Peyer's patch (tissue), 4 donors: ENCODE measurements around the gene INPPL1. TPM values are rescaled to one million over a fixed set of nuclear protein-coding genes. Genes with fewer than 3 reads are reported as not detected.

ENCODE experiments used
- DNase-seq, 3 donors: peaks; one replicate each; pipeline ENCODE4 v3.0.0-alpha.2; 2017 to 2019
- H3K27ac ChIP-seq, 4 donors: fragments of 200-600 bp; sonication (generic); one replicate each; pipeline ENCODE4 v1.5.1; 2016 to 2019
- H3K27me3 ChIP-seq, 2 donors: fragments of 200-600 bp; sonication (generic); one replicate each; pipeline ENCODE4 v1.5.1; 2019
- H3K36me3 ChIP-seq, 3 donors: fragments of 200-600 bp; sonication (generic); one replicate each; pipeline ENCODE4 v1.5.1; 2016 to 2019
- H3K4me1 ChIP-seq, 4 donors: fragments of 200-600 bp; sonication (generic); one replicate each; pipeline ENCODE4 v1.5.1; 2016 to 2019
- H3K4me3 ChIP-seq, 4 donors: fragments of 200-600 bp; sonication (generic); 1 replicate in 3 of 4; 2 replicates in 1 of 4; pipeline ENCODE4 v1.5.1; 2016 to 2019; ENCODE audit warnings: mild to moderate bottlenecking in 1 of 4
- H3K9me3 ChIP-seq, 4 donors: fragments of 200-600 bp; sonication (generic); one replicate each; pipeline ENCODE4 v1.5.1; 2016 to 2019; ENCODE audit warnings: mild to moderate bottlenecking in 1 of 4
- POLR2A ChIP-seq, 2 donors: fragments of 450-650 bp; IDR thresholded peaks; one replicate each; pipeline ENCODE4 v1.5.1; 2017; ENCODE audit warnings: antibody characterized with exemption in 2 of 2, mild to moderate bottlenecking in 2 of 2, moderate library complexity in 2 of 2
- total RNA-seq, 4 donors: library from RNA; depleted of rRNA; stranded (reverse); fragments of >200 nt; gene quantifications; one replicate each; pipeline ENCODE4 v1.1.0, GENCODE V29; 2016
- TF ChIP-seq, protein P1 (sequence below), 6 experiments: fragments of 450-650 bp in 4 of 6; fragments of 200-600 bp in 2 of 6; sonication (generic) in 1 of 6; IDR thresholded peaks; one replicate each; pipeline ENCODE4 v1.5.1; 2017 to 2019; ENCODE audit warnings: antibody characterized with exemption in 6 of 6, mild to moderate bottlenecking in 3 of 6, moderate library complexity in 1 of 6

The INPPL1 gene
- total RNA-seq, 4 donors from 2014 or later = 106 to 198 (median 179) TPM

GRCh38 chr11:72243173-72244059, 18.8 kb downstream of the INPPL1 start:
- H3K27ac ChIP-seq = no peak overlapping the region
- TF ChIP-seq POLR2A (IDR thresholded peaks at IDR 0.05) = no peak
- TF ChIP-seq, protein P1, sequence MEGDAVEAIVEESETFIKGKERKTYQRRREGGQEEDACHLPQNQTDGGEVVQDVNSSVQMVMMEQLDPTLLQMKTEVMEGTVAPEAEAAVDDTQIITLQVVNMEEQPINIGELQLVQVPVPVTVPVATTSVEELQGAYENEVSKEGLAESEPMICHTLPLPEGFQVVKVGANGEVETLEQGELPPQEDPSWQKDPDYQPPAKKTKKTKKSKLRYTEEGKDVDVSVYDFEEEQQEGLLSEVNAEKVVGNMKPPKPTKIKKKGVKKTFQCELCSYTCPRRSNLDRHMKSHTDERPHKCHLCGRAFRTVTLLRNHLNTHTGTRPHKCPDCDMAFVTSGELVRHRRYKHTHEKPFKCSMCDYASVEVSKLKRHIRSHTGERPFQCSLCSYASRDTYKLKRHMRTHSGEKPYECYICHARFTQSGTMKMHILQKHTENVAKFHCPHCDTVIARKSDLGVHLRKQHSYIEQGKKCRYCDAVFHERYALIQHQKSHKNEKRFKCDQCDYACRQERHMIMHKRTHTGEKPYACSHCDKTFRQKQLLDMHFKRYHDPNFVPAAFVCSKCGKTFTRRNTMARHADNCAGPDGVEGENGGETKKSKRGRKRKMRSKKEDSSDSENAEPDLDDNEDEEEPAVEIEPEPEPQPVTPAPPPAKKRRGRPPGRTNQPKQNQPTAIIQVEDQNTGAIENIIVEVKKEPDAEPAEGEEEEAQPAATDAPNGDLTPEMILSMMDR (IDR thresholded peaks at IDR 0.05) = no peak
- H3K4me1 ChIP-seq = peaks cover 12 to 40% (median 24%) of the 10 kb centered on the region in 4 donors
- no peak for DNase-seq
- H3K9me3 ChIP-seq = peaks cover 0 to 11% (median 0%) of the 10 kb centered on the region in 4 donors
- peak overlapping the region in 1 of 4 donors; percentile 13 for H3K4me3 ChIP-seq
- H3K27me3 ChIP-seq = peaks cover 5 to 31% of the 10 kb centered on the region in 2 donors
- peaks cover 0 to 2% (median 0%) of the 10 kb centered on the region in 3 donors for H3K36me3 ChIP-seq

DNA sequence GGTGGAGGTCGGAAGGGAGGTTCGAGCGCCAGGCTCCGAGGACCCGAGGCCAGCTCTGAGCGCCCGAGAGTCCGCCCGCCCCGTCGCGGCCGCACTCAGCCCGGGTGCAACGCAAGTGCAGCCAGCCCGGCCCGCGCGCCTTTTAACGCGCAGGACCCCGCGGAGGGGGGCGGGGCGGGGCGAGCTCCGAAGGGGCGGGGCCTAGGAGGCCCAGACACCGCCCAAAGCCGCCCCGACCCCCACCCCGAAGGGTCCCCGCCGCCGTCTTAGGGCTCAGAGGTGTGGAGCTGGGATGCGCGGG, 19.4 kb downstream of the INPPL1 start, which contains the start of gene PHOX2A:
PHOX2A (minus strand) TSS at position 117 of the 301 bp plus-strand sequence. CDS start 172 bp downstream, outside the sequence.
- Histone ChIP-seq H3K27me3 (peaks cover 5 to 31% of the 10 kb centered on the region in 2 donors), H3K4me3 (peak within 1 kb of the TSS in 3 of 4 donors; percentile 6 to 22 (median 13)), H3K36me3 (no peaks in the 10 kb centered on the region), H3K4me1 (peaks cover 11 to 34% (median 24%) of the 10 kb centered on the region in 4 donors), H3K27ac (no peak within 1 kb of the TSS), H3K9me3 (peaks cover 0 to 11% (median 0%) of the 10 kb centered on the region in 4 donors)
- no peak for DNase-seq
- TF ChIP-seq, protein P1 (IDR thresholded peaks at IDR 0.05) = no peak
- no peak for TF ChIP-seq POLR2A (IDR thresholded peaks at IDR 0.05)

- Histone ChIP-seq H3K27me3 (peaks cover 5 to 31% of the 10 kb centered on the region in 2 donors), H3K4me3 (peak overlapping the region in 3 of 4 donors; percentile 6 to 22 (median 13)), H3K4me1 (peaks cover 6 to 28% (median 18%) of the 10 kb centered on the region in 4 donors)
Measured at GRCh38 chr11:72244361-72245262, 20.0 kb downstream of the INPPL1 start.

DNA sequence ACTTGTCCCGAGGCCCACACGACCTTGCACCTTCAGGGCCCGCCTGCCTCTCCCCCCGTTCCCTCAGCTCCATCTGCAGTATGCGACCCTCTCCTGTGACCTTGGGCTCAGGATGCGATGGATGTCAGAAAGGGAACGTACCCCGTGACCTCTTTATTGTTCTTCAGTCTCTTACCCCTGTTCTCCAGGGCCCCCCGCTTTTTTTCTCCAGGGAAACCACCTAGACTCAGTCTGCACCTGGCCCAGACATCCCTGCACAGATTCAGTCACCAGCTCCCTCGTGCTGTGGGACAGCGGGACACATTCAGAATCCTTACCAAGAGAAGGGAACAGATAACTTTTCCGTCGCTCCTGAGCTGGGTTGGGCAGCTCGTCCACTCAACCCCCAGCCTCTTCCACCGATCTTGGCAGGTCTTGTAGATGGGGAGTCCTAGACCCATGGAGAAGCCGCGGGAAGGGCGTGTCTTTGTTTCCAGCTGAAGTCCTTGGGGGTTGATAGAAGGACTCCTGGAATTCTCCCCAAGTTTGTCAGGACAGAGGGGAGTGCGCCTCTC, 20.8 kb downstream of the INPPL1 start:
- no peak overlapping the region for H3K4me3 ChIP-seq
- peaks cover 0 to 11% (median 0%) of the 10 kb centered on the region in 4 donors for H3K9me3 ChIP-seq
- peaks cover 1 to 21% (median 12%) of the 10 kb centered on the region in 4 donors for H3K4me1 ChIP-seq
- peaks cover 5 to 31% of the 10 kb centered on the region in 2 donors for H3K27me3 ChIP-seq
- no peak for DNase-seq
- H3K36me3 ChIP-seq = no peaks in the 10 kb centered on the region
- H3K27ac ChIP-seq = no peak overlapping the region
- TF ChIP-seq, protein P1 (IDR thresholded peaks at IDR 0.05) = no peak
- no peak for TF ChIP-seq POLR2A (IDR thresholded peaks at IDR 0.05)

More at GRCh38 chr11:72244361-72245262, 20.0 kb downstream of the INPPL1 start:
- Histone ChIP-seq H3K9me3 (peaks cover 0 to 11% (median 0%) of the 10 kb centered on the region in 4 donors), H3K36me3 (no peaks in the 10 kb centered on the region), H3K27ac (no peak overlapping the region)
- TF ChIP-seq, protein P1 (IDR thresholded peaks at IDR 0.05) = no peak
- no peak for TF ChIP-seq POLR2A (IDR thresholded peaks at IDR 0.05)
- no peak for DNase-seq

DNA sequence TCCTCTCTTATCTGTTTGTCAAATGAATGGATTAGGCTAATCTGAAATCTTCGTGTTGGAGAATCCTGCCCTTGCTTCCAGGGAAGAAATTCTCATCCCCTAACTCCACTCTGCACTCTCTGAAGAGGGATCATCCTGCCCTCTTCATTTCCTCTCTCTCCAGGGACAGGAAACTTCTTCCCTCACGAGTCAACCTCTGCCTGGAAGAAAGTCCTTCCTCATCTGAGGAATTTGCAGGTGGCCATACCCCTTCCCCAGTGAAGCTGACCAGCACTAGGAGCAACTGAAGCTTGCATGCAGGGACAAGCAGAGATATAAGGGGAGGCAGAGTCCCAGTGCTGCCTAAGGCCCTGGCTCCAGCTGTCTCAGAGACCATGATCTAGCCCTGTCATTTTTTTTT, 23.0 kb downstream of the INPPL1 start:
- no peak overlapping the region for H3K27ac ChIP-seq
- H3K9me3 ChIP-seq = peaks cover 0 to 11% (median 0%) of the 10 kb centered on the region in 4 donors
- H3K4me3 ChIP-seq = no peak overlapping the region
- H3K27me3 ChIP-seq = peaks cover 5 to 23% of the 10 kb centered on the region in 2 donors
- H3K4me1 ChIP-seq = peaks cover 0 to 12% (median 4%) of the 10 kb centered on the region in 4 donors
- H3K36me3 ChIP-seq = no peaks in the 10 kb centered on the region
- TF ChIP-seq, protein P1 (IDR thresholded peaks at IDR 0.05) = no peak
- no peak for TF ChIP-seq POLR2A (IDR thresholded peaks at IDR 0.05)
- no peak for DNase-seq
